Measurements from ENCODE around the gene SEMA4B. TPM values are rescaled to one million over a fixed set of nuclear protein-coding genes. Genes with fewer than 3 reads are reported as not detected.
A peak's percentile ranks its signal among the peaks of the same experiment; 100 is the strongest.
"Not testable (repeated sequence)": the region's sequence is repeated elsewhere in the genome, so short reads cannot be mapped to it uniquely, and the experiment has no call there.

Gene SEMA4B
- polyA plus RNA-seq, 12 donors, result 3.5 to 19.7 (median 6.4) TPM; not detected in 1

- DNase-seq, result peak; percentile 81
Measured at GRCh38 chr15:90249203-90249863, 48.2 kb downstream of the SEMA4B start, which contains the start of gene TTLL13. Gene TTLL13 (plus strand): TSS chr15:90249556. CDS start chr15:90250631, 1,075 bp downstream.

- no peak for DNase-seq
Measured at GRCh38 chr15:90257776-90258175, 56.6 kb downstream of the SEMA4B start.

GRCh38 chr15:90259524-90259923 lies 58.4 kb downstream of the SEMA4B start:
- DNase-seq, result no peak

- not testable (repeated sequence) for DNase-seq
Measured at GRCh38 chr15:90260731-90261130, 59.6 kb downstream of the SEMA4B start.

GRCh38 chr15:90261811-90262210 lies 60.7 kb downstream of the SEMA4B start:
- DNase-seq, result no peak

GRCh38 chr15:90262426-90262825 lies 61.3 kb downstream of the SEMA4B start:
- DNase-seq, result no peak

- DNase-seq, result no peak
Measured at GRCh38 chr15:90264671-90265070, 63.5 kb downstream of the SEMA4B start.

GRCh38 chr15:90265271-90266060 lies 64.3 kb downstream of the SEMA4B start, which contains the start of gene NGRN:
Gene NGRN (plus strand): TSS chr15:90265672. CDS start chr15:90265713, 41 bp downstream.
- peak; percentile 94 for DNase-seq

GRCh38 chr15:90266061-90266431 lies 64.9 kb downstream of the SEMA4B start:
- DNase-seq, result no peak

- no peak for DNase-seq
Measured at GRCh38 chr15:90266485-90266884, 65.4 kb downstream of the SEMA4B start.

- no peak for DNase-seq
Measured at GRCh38 chr15:90268415-90268814, 67.3 kb downstream of the SEMA4B start.

- DNase-seq, result no peak
Measured at GRCh38 chr15:90270502-90271150, 69.5 kb downstream of the SEMA4B start.

GRCh38 chr15:90271459-90272166 lies 70.5 kb downstream of the SEMA4B start:
- no peak for DNase-seq

- DNase-seq, result not testable (repeated sequence)
Measured at GRCh38 chr15:90278467-90278866, 77.3 kb downstream of the SEMA4B start.

Other genes starting within 250 kb of the SEMA4B start
- gene ZNF710, start 200.0 kb upstream of the SEMA4B start, polyA plus RNA-seq (ENCODE audit: insufficient read length in 12 of 12), result 10 to 100 TPM in 11 of 12 donors, not detected in 1; 16.5 to 43.8 (median 21.0) TPM
- gene IDH2, start 98.9 kb upstream of the SEMA4B start, polyA plus RNA-seq (ENCODE audit: insufficient read length in 12 of 12), result 100 to 1,000 TPM in 11 of 12 donors, not detected in 1; 159 to 288 (median 245) TPM
- gene CIB1, start 32.6 kb downstream of the SEMA4B start, polyA plus RNA-seq (ENCODE audit: insufficient read length in 12 of 12), result 10 to 100 TPM in 11 of 12 donors, not detected in 1; 18.9 to 32.1 (median 21.9) TPM
- gene GDPGP1, start 32.9 kb downstream of the SEMA4B start, polyA plus RNA-seq (ENCODE audit: insufficient read length in 12 of 12), result 1 to 10 TPM in 10 of 12 donors, not detected in 2; 1.4 to 3.1 (median 2.1) TPM
- under 1 TPM in 8 of 12 donors, not detected in 4; 0.08 to 0.36 (median 0.21) TPM for gene TTLL13, start 48.2 kb downstream of the SEMA4B start, polyA plus RNA-seq (ENCODE audit: insufficient read length in 12 of 12)
- 100 to 1,000 TPM in 9 of 12 donors, 10 to 100 TPM in 2, not detected in 1; 73.0 to 111 (median 105) TPM for gene NGRN, start 64.3 kb downstream of the SEMA4B start, polyA plus RNA-seq (ENCODE audit: insufficient read length in 12 of 12)
- 1 to 10 TPM in 10 of 12 donors, not detected in 2; 1.9 to 4.2 (median 3.1) TPM for gene ZNF774, start 151.0 kb downstream of the SEMA4B start, polyA plus RNA-seq (ENCODE audit: insufficient read length in 12 of 12)
- 100 to 1,000 TPM in 5 of 12 donors, 10 to 100 TPM in 7; 66.2 to 209 (median 87.6) TPM for gene IQGAP1, start 186.9 kb downstream of the SEMA4B start, polyA plus RNA-seq (ENCODE audit: insufficient read length in 12 of 12)